Erythroblast (primary cell): ENCODE data around the gene LILRB2.
"Not testable (repeated sequence)": the region's sequence is repeated elsewhere in the genome, so short reads cannot be mapped to it uniquely, and the experiment has no call there.

Experiments
- DNase-seq, 2 experiments: peaks; one replicate each; lab custom pipeline; 2025; lab: John Stamatoyannopoulos, UW
- GATA1 ChIP-seq: IDR thresholded peaks from 2 replicates; pipeline ENCODE4 v1.6.1; 2011; ENCODE audit warnings: low read depth, mild to moderate bottlenecking, control low read depth, low read length, moderate library complexity
- POLR2A ChIP-seq: IDR thresholded peaks from 2 replicates; pipeline ENCODE4 v1.6.1; 2011; ENCODE audit warnings: mild to moderate bottlenecking, low read length

The LILRB2 gene

GRCh38 chr19:54312436-54313377, 31.8 kb upstream of the LILRB2 start, which contains the start of gene LILRA5:
Gene LILRA5, minus strand, starts transcription at chr19:54313166. Its CDS starts 147 bp downstream, at chr19:54313019.
- no peak for TF ChIP-seq POLR2A
- TF ChIP-seq GATA1 = no peak
- no peak for DNase-seq

GRCh38 chr19:54312011-54312410, 31.1 kb upstream of the LILRB2 start:
- DNase-seq = no peak
- TF ChIP-seq POLR2A (no peak), GATA1 (no peak)

GRCh38 chr19:54311486-54311885, 30.6 kb upstream of the LILRB2 start:
- DNase-seq = no peak
- TF ChIP-seq POLR2A = no peak
- TF ChIP-seq GATA1 = no peak

- no peak for DNase-seq
- TF ChIP-seq POLR2A = no peak
- no peak for TF ChIP-seq GATA1
These were observed 29.6 kb upstream of the LILRB2 start for GRCh38 chr19:54310543-54310942.

GRCh38 chr19:54309811-54310210, 28.9 kb upstream of the LILRB2 start:
- no peak for DNase-seq
- TF ChIP-seq GATA1 (no peak), POLR2A (no peak)

- no peak for DNase-seq
- no peak for TF ChIP-seq POLR2A
- no peak for TF ChIP-seq GATA1
These were observed 26.6 kb upstream of the LILRB2 start for GRCh38 chr19:54307389-54308020.

- no peak for DNase-seq
These were observed 24.2 kb upstream of the LILRB2 start for GRCh38 chr19:54305141-54305540.

GRCh38 chr19:54302257-54302656, 21.3 kb upstream of the LILRB2 start:
- DNase-seq = no peak
- TF ChIP-seq POLR2A (no peak), GATA1 (no peak)

More at GRCh38 chr19:54305141-54305540, 24.2 kb upstream of the LILRB2 start:
- TF ChIP-seq GATA1 = no peak
- TF ChIP-seq POLR2A = no peak

GRCh38 chr19:54299515-54299914, 18.6 kb upstream of the LILRB2 start:
- TF ChIP-seq POLR2A (no peak), GATA1 (no peak)
- DNase-seq = no peak

- no peak for DNase-seq
- TF ChIP-seq POLR2A (no peak), GATA1 (no peak)
These were observed 18.2 kb upstream of the LILRB2 start for GRCh38 chr19:54299126-54299498.

GRCh38 chr19:54298357-54299125, 17.6 kb upstream of the LILRB2 start:
- TF ChIP-seq GATA1 (no peak), POLR2A (no peak)
- DNase-seq = no peak

- no peak for DNase-seq
- no peak for TF ChIP-seq POLR2A
- no peak for TF ChIP-seq GATA1
These were observed 16.9 kb upstream of the LILRB2 start for GRCh38 chr19:54297759-54298305.

- no peak for DNase-seq
- TF ChIP-seq POLR2A (no peak), GATA1 (no peak)
These were observed 13.6 kb upstream of the LILRB2 start for GRCh38 chr19:54294539-54294938.

GRCh38 chr19:54289160-54289559, 8.2 kb upstream of the LILRB2 start:
- not testable (repeated sequence) for DNase-seq
